Stimulated activated CD8-positive, alpha-beta memory T cell treated with anti-CD3 and anti-CD28 coated beads, Interleukin-15, amount 100 ng/mL, for 1 hour (primary cell): ENCODE data around the gene GPR83.
"Not testable (repeated sequence)": the region's sequence is repeated elsewhere in the genome, so short reads cannot be mapped to it uniquely, and the experiment has no call there.

Source experiments
- DNase-seq: peaks from one replicate; pipeline ENCODE4 v3.0.0-alpha.2; 2020; ENCODE audit warnings: low read depth

GPR83 gene

DNA sequence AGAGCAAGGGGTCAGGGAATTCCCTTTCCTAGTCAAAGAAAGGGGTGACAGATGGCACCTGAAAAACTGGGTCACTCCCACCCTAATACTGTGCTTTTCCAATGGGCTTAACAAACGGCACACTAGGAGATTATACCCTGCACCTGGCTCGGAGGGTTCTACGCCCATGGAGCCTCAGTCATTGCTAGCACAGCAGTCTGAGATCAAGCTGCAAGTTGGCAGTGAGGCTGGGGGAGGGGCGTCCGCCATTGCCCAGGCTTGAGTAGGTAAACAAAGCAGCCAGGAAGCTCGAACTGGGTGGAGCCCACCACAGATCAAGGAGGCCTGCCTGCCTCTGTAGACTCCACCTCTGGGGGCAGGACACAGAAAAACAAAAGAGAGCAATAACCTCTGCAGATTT is 30.6 kb downstream of the GPR83 start:
- DNase-seq = not testable (repeated sequence)

DNA sequence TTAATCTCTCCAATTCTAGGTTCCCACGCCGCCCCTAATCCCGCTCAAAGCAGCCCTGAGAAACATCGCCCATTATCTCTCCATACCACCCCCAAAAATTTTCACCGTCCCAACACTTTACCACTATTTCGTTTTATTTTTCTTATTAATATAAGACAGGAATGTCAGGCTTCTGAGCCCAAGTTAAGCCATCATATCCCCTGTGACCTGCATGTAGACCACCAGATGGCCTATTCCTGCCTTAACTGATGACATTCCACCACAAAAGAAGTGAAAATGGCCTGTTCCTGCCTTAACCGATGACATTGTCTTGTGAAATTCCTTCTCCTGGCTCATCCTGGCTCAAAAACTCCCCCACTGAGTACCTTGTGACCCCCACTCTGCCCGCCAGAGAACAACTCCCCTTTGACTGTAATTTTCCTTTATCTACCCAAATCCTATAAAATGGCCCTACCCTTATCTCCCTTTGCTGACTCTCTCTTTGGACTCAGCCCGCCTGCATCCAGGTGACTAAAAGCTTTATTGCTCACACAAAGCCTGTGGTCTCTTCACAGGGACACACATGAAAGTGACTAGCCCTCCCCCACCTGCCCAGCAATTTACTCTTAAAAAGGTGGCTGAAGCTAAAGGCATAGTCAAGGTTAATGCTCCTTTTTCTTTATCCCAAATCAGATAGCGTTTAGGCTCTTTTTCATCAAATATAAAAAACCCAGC is 50.2 kb downstream of the GPR83 start:
- not testable (repeated sequence) for DNase-seq

DNA sequence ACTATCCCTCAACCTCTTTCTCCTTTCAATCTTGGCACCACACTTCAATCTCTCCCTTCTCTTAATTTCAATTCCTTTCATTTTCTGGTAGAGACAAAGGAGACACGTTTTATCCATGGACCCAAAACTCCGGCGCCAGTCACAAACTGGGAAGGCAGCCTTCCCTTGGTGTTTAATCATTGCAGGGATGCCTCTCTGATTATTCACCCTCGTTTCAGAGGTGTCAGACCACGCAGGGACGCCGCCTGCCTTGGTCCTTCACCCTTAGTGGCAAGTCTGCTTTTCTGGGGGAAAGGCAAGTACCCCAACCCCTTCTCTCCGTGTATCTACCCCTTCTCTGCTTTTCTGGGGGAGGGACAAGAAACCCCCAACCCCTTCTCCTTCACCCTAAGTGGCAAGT is 54.9 kb downstream of the GPR83 start:
- DNase-seq = not testable (repeated sequence)

DNA sequence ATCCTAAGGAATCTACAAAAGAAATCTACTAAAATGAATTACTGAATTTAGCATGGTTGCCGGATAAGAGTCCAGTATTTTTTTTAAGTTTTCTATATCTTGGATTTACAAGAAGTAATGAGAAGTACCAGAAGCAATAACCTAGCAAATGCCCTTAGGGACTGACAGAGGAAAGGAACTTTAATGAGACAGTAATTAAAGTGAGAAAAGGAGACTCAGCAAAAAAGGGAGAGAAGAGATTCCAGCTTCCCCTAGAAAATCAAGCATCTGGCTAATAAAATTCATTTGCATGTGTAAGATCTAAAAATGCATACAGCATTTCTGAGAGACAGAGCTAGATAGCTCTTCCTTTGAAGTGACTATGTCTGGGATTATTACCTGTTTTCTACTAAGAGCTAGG is 57.7 kb downstream of the GPR83 start:
- no peak for DNase-seq

GRCh38 chr11:94342250-94342649 is 59.0 kb downstream of the GPR83 start:
- DNase-seq = no peak

DNA sequence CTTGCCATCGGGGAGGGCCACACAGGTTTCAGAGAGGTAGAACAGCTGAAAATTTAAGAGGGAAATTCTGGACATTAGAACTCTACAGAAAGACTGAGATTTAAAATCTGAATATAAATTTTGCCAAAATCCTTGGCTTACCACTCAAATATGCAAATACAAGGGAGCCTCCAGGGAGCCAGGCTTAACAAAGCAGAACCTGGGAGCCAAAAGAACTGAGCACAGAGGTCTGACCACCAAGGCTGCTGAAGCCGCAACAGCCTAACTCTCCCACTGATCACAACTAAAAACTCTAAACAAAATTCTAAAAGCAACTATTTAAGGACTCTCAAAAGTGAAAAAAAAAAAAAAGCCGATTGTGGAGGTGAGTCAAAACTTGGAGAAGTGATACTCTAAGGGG is 62.6 kb downstream of the GPR83 start:
- no peak for DNase-seq

GRCh38 chr11:94336033-94336432 is 65.2 kb downstream of the GPR83 start:
- no peak for DNase-seq

DNA sequence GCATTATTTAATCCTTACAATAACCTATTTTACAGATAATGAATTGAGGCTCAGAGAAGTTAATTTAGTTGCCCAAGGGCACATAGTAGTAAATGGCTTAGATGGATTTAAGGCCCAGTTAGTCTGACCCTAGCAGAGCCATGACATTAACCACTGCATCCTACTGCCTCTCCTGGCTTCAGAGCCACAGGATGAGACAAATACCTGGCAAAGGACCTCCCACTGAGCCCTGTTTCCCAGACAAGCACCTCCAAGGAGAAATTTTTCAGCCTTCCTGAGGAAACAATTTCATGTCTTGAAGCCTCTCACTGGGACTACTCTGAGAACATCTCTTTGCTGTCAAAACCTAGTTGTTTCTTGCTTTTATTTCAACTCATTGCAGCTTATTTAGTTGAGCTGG is 68.4 kb downstream of the GPR83 start:
- no peak for DNase-seq

GRCh38 chr11:94330789-94331188 is 70.4 kb downstream of the GPR83 start:
- no peak for DNase-seq

DNA sequence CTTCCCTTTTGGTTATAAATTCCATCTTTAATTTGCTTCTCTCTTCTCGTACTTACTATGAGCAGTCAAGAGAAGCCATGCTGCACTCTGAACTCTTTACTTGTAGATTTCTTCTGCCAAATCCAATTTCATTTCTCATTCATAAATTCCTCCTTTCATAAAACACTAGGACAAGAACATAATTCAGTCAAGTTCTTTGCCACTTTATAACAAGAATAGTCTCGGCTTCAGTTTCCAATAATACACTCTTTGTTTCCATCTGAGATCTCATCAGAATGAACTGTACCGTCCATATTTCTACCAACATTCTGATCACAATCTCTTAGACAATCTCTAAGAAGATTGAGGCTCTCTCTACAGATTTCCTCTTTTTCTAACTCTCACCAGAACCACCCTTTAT is 71.7 kb downstream of the GPR83 start:
- no peak for DNase-seq

DNA sequence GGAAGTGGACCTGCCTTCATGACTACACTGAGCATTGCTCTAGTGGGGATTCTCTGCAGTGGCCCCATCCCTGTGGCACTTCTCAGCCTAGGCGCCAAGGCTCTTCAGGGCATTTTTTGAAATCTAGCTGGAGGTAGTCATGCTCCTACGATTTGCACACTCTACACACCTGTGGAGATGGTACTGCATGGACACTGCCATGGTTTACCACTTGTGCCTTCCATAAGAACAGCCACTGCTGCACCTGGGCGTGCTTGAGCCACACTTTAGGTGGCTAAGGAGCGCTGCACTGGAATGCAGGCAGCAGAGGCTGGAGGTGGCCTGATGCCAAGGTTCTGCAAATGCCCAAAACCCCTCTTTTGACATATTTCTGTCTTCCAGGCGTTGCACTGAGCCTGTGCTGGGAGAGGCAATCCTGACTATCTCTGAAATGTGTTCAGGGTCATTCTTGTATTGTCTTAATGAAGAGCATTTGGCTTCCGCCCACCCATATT is 72.6 kb downstream of the GPR83 start:
- DNase-seq = no peak
